GM21619 (cell line): ENCODE measurements around the gene PCLO.
"Not testable (repeated sequence)": the region's sequence is repeated elsewhere in the genome, so short reads cannot be mapped to it uniquely, and the experiment has no call there.

Source experiments
- ATAC-seq: cut with Tn5 transposase; IDR thresholded peaks from one replicate; pipeline ENCODE4 v1.9.1; 2021; ENCODE audit not compliant: unreplicated experiment

PCLO gene

DNA sequence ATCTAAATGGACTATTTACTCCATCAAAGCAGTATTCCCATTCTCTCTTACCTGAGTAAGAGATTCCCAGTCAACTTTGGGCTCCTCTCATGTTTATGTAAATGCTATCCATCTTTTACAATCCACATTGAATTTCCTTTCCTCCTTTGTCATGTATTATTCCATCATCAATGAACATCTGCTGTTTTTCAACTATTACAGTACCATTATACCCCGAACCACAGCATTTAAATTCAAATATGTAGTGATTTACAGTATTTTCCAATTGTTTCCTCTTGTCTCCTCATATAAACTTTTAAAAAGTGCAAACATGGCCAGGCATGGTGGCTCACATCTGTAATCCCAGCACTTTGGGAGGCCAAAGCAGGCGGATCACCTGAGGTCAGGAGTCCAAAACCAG lies 20.3 kb downstream of the PCLO start:
- no peak for ATAC-seq

DNA sequence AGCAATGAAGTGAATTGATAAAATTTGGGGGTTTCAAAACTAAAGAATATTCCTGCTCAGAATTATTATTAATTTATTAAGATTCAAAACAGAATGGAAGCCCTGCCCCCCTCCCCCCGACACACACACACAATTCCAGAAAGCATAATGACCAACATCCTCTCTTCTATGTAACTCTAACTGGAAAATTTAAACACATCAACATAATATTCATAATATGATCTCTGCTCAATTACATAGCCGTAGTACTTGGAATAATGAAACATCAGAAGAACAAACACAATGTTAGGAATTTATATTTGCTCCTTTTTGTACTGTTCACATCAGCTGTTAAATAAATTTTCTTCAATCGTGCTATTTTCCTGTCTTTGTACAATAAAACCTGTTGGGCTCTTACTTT lies 20.8 kb downstream of the PCLO start:
- no peak for ATAC-seq

DNA sequence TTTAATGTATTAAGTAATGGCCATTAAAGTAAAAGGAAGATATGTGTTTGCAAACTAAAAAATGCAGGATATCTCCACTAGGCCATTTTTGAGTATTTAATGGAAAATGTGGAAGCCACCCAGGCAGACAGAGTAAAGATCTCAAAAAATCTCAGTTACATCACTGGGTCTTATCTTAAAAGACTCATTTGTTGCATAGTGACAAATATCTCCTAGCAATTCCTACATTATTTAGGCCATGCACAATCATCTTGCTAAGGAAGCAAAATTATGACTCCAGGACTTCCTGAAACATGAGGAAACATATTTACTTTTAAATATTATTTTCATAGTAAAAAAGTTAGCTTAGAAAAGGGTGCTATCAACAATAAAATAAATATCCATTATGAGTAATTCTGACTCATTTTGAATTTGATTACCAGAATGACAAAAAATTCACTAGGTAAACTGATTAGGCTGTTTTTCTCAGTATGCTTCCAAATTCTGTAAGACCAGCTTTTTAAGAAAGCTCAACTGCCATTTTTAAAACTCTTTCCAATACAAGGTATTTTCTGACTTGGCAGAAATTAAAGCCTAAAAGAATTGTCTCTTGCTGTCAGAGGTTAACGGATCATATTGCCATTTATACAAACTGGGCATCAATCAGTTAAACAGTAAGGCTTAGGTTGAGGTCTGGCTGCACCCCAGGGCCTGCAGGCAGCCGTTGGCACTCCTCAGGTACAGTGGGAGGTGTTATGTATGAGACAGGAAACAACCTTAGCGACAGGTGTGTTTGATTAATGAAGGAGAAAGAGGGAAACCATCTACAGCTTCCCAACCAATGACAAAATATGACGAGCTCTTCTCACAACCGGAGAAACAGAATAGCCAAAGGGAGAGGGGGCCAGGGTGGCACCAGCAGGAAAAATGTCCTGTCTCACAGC lies 31.8 kb downstream of the PCLO start:
- ATAC-seq: no peak

DNA sequence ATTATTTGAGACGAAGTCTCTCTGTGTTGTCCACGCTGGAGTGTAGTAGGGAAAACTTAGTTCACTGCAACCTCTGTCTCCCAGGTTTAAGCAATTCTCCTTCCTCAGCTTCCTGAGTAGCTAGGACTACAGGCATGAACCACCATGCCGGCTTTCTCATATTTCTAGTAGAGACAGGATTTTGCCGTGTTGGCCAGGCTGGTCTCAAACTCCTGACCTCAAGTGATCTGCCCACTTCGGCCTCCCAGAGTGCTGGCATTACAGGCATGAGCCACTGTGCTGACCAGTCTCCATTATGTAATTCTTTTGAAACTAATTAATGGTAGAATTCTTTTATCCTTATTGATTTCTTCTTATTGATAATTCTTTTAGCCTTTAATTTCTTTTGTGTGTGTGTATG lies 32.5 kb downstream of the PCLO start:
- ATAC-seq: no peak

DNA sequence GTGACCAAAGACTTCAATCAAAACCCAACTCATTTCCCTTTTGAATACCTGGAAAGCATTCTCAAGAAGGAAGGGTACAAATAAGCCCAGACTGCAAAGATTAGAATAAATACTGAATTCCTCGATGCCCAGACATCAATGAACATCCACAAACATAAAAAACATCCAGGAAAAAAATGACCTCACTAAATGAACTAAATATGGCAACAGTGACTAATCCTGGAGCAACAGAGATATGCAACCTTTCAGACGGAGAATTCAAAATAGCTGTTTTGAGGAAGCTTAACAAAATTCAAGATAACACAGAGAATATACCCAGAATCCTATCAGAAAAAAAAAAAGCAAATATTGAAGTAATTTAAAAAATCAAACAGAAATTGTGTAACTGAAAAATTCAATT lies 43.2 kb downstream of the PCLO start:
- no peak for ATAC-seq

DNA sequence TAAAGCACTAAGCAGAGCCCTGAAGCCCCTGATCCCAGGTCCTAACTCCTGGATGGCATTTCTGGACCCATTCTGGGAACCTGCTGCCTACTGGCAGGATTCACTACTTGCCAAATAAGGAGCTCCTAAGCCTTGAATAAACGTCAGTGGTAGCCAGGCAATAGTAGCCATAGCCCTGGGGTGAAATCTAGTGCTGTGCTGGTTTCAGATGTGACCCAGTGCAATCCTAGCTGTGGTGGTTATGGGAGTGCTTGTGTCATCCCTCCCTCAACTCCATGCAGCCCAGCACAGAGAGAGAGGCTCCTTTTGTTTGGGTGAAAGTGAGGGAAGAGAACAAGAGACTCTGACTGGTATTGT lies 43.7 kb downstream of the PCLO start:
- no peak for ATAC-seq

DNA sequence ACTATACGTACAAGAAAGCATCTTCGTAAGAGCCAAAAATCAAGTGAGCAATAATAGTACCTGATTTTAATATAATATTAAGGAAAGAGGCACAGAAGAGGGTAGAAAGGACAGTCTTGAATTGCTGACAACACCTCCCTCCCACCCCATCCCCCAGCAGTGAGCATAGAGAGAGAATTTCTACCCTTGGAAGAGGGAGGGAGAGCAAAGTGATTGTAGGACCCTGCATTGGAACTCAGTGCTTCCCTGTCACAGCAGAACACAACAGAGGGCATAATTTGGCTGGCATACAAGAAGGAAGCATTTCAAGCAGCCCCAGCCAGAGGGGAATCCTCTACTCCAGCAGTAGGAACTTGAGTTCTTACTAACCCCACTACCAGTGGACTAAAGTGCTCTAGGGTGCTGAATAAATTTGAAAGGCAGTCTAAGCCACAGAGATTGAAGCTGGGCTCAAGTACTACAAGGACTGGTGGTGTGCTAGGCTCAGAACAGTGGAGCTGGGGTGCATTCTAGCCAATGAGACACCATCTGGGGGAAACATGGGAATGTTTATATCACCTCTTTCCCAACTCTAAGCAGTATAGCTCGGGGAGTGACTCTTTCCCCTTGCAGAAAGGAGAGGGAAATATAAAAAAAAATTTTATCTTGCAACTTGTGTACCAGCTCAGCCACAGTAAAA lies 44.2 kb downstream of the PCLO start:
- no peak for ATAC-seq

DNA sequence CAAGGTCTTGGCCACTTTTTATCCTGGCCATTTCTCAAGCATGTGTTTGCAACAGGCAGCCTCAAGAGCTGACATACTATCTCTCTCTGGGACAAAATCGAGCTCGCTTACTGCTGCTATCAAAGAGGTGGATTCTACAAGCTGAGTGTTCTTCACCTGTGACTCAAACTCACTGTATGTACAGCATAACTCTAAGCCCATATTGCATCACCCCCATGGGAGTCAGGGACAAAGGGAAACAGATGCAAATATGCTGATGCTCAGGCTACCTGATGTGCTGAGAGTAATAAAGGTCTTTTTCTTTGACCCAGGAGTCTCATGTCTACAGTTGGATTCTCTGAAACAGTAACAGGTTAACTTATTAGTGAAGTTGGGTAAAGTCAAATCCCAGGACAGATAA lies 45.2 kb downstream of the PCLO start:
- ATAC-seq: no peak

DNA sequence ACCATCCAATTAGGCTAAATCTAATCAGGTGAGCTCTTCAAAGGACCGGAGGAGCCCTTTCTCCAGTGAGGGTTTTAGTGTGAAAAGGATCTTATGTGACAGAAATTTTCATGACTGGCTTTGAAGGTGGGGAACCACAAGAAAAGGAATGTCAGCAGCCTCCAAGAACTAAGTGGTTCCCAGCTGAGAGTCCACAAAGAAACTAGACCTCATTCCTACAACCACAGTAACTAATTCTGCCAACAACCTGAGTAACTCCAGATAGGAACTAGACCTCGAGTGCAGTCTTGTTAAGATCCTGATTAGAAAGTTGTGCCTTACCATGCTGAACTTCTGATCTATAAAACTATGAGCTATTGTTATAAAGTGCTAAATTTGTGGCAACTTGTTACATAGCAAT lies 51.3 kb downstream of the PCLO start:
- ATAC-seq: no peak

DNA sequence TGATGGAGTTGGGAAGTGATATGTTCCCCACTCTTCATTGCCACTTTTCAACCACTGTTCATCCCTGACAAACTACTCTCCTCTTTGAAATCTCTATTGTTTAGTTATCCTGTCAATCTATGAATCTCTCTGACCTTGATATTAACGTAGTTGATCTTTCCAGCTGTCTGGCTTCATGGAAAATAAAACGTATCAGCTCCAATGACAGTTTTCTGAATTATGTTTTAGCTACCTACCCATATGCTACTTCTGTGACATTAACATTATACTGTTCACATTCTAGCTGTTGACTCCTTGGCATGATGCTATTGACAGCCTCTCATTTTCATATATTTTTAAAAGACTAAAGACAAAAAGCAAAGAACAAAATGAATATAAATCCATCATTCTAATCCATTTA lies 53.3 kb downstream of the PCLO start:
- no peak for ATAC-seq

DNA sequence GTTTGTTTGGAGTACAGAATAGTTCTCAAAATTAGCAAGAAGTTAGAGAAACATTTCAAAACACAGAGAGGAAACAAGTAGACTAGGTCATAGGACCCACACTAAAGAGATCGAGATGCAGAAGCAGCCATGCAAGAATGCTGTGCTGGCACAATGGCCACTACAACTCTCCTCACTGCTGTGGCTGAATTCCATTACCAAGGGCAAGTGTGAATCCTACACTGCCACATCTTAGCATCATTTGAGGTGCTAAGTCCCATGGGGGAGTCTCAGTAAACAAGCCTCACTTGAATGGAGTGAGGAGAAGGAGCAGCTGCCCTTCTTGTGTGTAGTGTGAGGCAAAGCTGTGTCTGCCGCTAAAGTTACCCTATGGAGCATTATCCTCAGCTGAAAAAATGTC lies 56.7 kb downstream of the PCLO start:
- no peak for ATAC-seq

DNA sequence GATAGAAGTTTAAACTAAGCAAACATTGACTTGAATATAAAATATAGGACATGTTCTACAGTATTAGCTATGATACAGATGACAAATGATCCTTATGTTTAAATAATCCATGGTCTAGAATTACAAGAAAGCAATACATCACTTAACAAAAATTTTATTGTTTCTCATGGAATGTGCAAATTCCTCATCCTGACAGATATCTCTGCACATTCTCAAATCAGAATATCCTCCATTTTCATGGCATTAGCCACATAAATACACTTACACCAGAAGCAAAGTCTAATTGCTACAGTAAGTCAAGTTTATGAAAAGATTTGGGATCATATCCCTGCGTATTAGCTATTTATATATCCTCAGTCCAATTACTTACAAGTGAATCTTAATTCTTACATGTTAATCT lies 57.6 kb downstream of the PCLO start:
- no peak for ATAC-seq

DNA sequence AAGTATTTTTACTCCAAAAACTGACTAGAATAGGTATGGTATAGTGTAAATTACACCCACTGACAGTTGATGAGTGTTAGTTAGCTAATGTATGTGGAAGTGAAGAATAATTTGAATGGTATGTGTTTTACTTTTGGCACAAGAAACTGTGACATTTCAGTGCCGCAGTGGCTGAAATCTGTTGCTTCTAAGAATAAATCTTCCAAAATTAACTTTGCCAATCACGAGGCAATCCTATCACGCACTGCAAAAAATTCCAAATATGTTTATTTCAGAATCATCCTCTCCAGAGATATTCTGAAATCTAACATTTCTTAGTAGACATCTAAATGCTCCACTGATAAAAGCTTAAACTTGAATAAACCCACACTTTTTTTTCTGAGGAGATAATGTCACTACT lies 61.2 kb downstream of the PCLO start:
- no peak for ATAC-seq

DNA sequence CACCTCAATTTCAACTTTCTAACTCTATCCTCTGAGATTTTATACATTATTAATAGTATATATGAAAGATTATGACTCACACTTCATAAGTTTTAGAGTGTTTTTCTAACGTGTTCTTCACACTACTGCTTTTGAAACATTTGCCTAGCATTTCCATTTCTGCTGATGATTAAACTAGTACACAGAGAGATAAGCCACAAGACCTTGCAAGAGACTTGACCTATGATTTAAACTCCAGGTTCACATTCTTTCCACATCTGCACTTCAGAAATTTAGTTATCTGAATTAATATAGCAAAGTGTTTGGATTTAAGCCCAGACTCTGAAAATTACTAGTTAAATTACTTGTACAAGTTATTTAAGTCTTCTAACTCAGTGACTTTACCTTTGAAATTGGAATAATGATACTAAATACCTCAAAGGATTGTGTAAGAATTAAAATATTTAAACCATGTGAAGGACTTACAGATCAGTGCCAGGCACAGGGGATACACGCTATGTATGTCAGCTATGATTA lies 66.6 kb downstream of the PCLO start:
- ATAC-seq: no peak

DNA sequence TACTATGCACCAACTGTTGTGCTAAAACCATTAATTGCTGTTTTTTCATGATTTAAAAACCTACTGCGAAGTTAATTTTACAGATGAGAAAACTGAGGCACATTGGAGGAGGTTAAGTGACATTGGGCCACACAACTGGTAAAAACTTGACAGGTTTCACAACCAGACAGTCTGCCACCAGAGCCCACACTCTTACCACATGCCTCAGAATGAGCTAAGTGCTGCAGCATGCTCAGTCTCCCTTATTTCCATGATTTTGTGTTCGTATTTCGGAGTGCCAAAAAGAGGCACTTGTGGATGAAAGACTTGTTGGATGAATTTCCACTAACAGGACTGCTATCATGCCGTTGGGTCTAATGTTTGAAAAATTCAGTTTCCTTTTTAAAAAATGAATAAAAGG lies 77.4 kb downstream of the PCLO start:
- no peak for ATAC-seq

DNA sequence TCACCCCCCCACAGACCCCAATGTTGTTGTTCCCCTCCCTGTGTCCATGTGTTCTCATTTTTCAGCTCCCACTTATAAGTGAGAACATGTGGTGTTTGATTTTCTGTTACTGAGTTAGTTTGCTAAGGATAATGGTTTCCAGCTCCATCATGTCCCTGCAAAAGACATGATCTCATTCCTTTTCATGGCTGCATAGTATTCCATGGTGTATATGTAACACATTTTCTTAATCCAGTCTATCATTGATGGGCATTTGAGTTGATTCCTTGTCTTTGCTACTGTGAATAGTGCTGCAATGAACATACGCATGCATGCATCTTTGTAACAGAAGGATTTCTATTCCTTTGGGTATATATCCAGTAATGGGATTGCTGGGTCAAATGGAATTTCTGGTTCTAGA lies 82.8 kb downstream of the PCLO start:
- ATAC-seq: not testable (repeated sequence)

DNA sequence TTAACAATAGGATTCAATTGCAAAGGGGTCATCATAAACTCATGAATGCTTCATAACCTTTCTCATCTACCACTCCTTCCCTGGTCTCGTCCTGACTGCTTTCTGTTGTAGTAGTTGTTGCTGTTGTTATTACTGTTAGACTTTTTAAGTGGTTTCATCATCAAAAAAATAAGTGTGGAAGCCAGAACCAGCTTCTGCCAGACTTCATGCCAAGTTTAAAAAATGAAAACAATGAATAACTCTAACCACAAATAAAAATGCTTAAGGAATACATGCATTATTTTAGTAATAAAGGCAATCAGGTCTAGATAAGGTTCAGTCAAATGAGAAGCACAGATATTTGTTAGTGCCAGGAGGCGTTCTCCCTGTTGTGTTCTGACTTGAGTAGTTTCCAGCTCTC lies 85.4 kb downstream of the PCLO start:
- ATAC-seq: no peak

DNA sequence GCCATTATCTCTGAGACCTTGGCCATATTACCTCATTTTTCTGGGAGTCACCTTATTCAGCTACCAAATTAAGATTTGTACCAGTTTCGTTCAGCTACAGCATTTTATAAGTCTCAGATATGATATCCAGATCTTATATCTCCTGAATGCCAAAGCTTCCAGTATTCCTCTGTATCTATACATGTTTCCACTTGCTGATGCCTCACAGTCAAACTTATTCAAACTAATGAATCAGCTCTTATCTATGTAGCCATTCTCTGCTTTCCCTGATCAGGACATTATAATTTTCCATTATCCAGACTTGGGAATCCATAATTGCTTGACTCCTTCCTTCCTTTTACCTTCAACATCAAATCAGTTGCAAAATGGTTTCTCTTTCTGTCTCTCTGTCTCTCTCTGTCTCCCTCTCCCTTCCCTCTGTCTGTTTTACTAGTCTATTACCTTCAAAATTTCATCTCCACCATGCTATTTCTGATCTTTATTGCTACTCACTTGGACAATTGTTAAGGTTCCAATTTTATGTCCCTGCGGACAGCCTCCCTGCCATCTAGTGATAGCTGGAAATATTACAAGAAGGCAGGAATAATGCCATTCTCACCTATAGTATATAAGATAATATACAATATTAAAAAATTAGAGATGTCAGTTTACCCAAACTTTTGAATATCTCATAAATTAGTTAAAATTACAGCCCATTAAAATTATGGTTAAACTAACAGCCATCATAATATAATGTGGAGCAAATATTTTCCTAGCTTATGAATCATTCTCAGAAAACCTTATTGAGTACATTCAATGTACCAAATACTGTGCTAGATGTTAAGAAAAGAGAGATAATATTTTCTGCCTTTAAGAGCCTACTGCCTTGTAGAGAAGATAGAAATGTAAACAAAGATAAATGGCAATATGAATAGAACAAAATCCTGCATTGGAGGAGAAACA lies 89.8 kb downstream of the PCLO start:
- no peak for ATAC-seq

DNA sequence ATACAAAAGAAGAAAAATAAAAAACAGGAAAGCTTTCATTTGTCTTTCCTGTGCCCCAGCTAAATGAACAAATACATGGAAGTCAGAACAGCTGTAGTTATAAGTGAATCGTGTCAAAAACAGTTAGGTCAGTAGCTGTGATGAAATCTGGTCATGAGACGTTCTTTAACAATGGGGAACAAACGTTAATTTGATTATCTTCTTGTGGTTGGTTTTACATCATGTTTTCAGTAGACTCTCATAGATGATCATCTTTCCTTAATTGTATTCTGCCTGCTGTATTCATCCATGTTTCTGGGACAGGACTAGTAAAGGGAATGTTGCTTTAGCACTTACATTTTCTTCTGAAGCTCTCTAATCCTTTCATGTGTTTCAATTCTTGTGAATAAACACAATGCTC lies 97.0 kb downstream of the PCLO start:
- ATAC-seq: no peak

DNA sequence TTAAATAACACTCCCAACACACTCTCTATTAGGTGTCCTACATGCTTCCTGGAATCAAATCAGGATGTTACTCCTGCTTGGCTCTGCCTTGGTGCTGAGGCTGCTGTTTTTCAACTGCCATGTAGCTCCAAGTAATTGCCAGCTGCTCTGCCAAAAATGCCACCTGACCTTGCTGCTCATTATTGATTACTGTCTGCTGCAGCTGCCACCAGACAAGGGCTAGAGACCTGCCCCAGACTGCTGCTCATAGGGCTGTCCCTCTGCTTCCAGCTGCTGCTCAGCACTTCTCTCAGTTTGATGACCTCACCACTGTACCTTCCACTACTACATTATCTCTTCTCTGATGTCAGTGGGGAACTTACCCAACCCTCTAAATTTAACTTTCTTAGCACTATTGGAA lies 102.5 kb downstream of the PCLO start:
- ATAC-seq: no peak

DNA sequence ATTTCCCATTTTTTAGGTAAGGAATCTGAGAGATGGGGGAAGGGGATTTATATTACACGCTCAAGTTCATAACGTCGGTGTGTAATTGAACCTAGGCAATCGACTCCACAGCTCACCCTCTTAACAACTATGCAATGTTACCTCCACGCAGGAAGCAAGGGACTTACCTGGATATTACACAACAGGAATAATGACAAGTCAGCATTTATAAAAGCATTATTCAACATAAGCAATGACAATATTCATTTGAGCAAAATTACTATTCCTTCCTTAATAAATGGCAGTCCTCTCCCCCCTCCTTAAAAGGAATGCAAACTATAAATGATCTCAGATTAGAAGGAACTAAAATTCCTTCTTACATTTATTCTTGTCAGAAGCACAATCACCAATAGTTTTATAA lies 104.0 kb downstream of the PCLO start:
- ATAC-seq: no peak
